AG09319 (cell line): ENCODE measurements around the gene PLCD1.

Experiments used
- DNase-seq: peaks from one replicate; pipeline ENCODE4 v3.0.0-alpha.2; 2010; ENCODE audit warnings: low read depth; ENCODE audit errors: extremely low read depth
- CTCF ChIP-seq: IDR thresholded peaks from 2 replicates; pipeline ENCODE4 v1.5.1; 2011; ENCODE audit warnings: low read depth, mild to moderate bottlenecking, inconsistent platforms, low read length, moderate library complexity

PLCD1 gene

GRCh38 chr3:37995652-37996641, 33.5 kb downstream of the PLCD1 start:
- DNase-seq: no peak
- TF ChIP-seq CTCF: no peak

GRCh38 chr3:37994639-37994972, 34.8 kb downstream of the PLCD1 start:
- TF ChIP-seq CTCF: no peak

GRCh38 chr3:37993820-37994638, 35.4 kb downstream of the PLCD1 start:
- no peak; the same call in 1 of the 2 replicates for TF ChIP-seq CTCF
- DNase-seq: peak; percentile 35

More at GRCh38 chr3:37994639-37994972, 34.8 kb downstream of the PLCD1 start:
- DNase-seq: no peak

GRCh38 chr3:37993460-37993819, 36.0 kb downstream of the PLCD1 start:
- TF ChIP-seq CTCF: no peak
- DNase-seq: no peak

GRCh38 chr3:37993067-37993455, 36.4 kb downstream of the PLCD1 start:
- TF ChIP-seq CTCF: no peak
- no peak for DNase-seq

- no peak for DNase-seq
- TF ChIP-seq CTCF: no peak
These were observed 37.0 kb downstream of the PLCD1 start for GRCh38 chr3:37992271-37993066.
